Stimulated activated CD8-positive, alpha-beta memory T cell treated with anti-CD3 and anti-CD28 coated beads, Interleukin-7, amount 100 ng/mL, for 4 hours (primary cell): ENCODE results near the gene SLC44A1.

Experiments
- DNase-seq, 2 donors: peaks; one replicate each; pipeline ENCODE4 v3.0.0-alpha.2; 2020; ENCODE audit warnings: low read depth in 2 of 2

The SLC44A1 gene

GRCh38 chr9:105302728-105303127 lies 58.3 kb downstream of the SLC44A1 start:
- DNase-seq: no peak

GRCh38 chr9:105305856-105306255 lies 61.4 kb downstream of the SLC44A1 start:
- no peak for DNase-seq

- DNase-seq: no peak
These were observed 62.1 kb downstream of the SLC44A1 start for GRCh38 chr9:105306351-105307140.

GRCh38 chr9:105307591-105308130 lies 63.2 kb downstream of the SLC44A1 start:
- DNase-seq: no peak

- DNase-seq: no peak
These were observed 64.2 kb downstream of the SLC44A1 start for GRCh38 chr9:105308461-105309341.

- no peak for DNase-seq
These were observed 65.1 kb downstream of the SLC44A1 start for GRCh38 chr9:105309531-105309931.

GRCh38 chr9:105311306-105311705 lies 66.9 kb downstream of the SLC44A1 start:
- DNase-seq: no peak

- no peak for DNase-seq
These were observed 68.8 kb downstream of the SLC44A1 start for GRCh38 chr9:105313238-105313637.

- DNase-seq: no peak
These were observed 72.3 kb downstream of the SLC44A1 start for GRCh38 chr9:105316703-105317102.

- DNase-seq: no peak
These were observed 74.3 kb downstream of the SLC44A1 start for GRCh38 chr9:105318729-105319191.

- DNase-seq: no peak
These were observed 74.9 kb downstream of the SLC44A1 start for GRCh38 chr9:105319202-105319813.

GRCh38 chr9:105320568-105320967 lies 76.1 kb downstream of the SLC44A1 start:
- DNase-seq: no peak

- DNase-seq: no peak
These were observed 83.8 kb downstream of the SLC44A1 start for GRCh38 chr9:105328296-105328695.

GRCh38 chr9:105328872-105329718 lies 84.6 kb downstream of the SLC44A1 start:
- DNase-seq: no peak

- DNase-seq: no peak
These were observed 85.2 kb downstream of the SLC44A1 start for GRCh38 chr9:105329719-105330062.

GRCh38 chr9:105330201-105330600 lies 85.8 kb downstream of the SLC44A1 start:
- no peak for DNase-seq

- DNase-seq: no peak
These were observed 86.3 kb downstream of the SLC44A1 start for GRCh38 chr9:105330755-105331154.

- DNase-seq: no peak
These were observed 86.7 kb downstream of the SLC44A1 start for GRCh38 chr9:105331160-105331559.

GRCh38 chr9:105331755-105332154 lies 87.3 kb downstream of the SLC44A1 start:
- no peak for DNase-seq

- DNase-seq: no peak
These were observed 88.0 kb downstream of the SLC44A1 start for GRCh38 chr9:105332471-105332870.

GRCh38 chr9:105333076-105333475 lies 88.6 kb downstream of the SLC44A1 start:
- DNase-seq: no peak
